IPS-18c (cell line): Measurements from ENCODE around the gene GCNT3.
A peak's percentile ranks its signal among the peaks of the same experiment; 100 is the strongest.
"Not testable (repeated sequence)": the region's sequence is repeated elsewhere in the genome, so short reads cannot be mapped to it uniquely, and the experiment has no call there.

Experiments used
- H3K4me3 ChIP-seq: 2 replicates; pipeline ENCODE4 v1.7.0; 2013; ENCODE audit warnings: low read depth, mild to moderate bottlenecking, low read length, moderate library complexity; ENCODE audit not compliant: insufficient read depth
- H3K9me3 ChIP-seq: one replicate; pipeline ENCODE4 v1.6.1; 2013; ENCODE audit warnings: mild to moderate bottlenecking, low read length, moderate library complexity; ENCODE audit not compliant: control insufficient read depth, insufficient read depth

GCNT3 gene

GRCh38 chr15:59605994-59606393, 5.6 kb upstream of the GCNT3 start:
- H3K4me3 ChIP-seq, result no peak overlapping the region

DNA sequence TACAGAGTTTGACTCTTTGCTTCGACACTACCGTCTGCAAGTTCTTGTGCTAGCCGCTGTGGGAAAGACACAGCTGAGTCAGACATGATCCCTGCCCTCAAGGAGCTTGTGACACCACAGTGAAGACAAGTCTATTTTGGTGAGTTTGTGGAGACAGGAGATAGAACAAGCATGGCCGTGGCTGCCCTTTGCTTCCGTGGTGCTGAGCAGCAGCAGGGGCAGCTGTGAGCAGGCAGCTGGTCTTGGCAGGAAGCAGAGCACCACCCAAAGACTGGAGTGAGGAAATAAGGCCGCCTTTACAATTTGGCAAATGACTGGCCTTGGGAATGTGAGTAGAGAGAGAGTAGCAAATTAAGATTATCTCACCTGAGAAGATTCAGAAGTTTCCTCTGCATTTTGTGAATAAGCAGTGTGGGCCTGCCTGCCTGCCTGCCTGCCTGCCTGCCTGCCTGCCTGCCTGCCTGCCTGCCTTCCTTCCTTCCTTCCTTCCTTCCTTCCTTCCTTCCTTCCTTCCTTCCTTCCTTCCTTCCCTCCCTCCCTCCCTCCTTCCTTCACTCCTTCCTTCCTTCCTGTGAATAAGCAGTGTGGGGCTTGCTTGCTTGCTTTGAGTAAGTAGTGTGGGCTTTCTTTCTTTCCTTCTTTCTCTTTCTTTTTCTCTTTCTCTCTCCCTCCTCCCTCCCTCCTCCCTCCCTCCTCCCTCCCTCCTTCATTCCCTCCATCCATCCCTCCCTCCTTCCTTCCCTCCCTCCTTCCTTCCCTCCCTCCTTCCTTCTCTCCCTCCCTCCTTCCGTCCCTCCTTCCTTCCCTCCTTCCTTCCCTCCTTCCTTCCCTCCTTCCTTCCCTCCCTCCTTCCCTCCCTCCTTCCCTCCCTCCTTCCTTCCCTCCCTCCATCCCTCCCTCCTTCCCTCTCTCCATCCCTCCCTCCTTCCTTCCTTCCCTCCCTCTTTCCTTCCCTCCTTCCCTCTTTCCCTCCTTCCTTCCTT, 1.6 kb upstream of the GCNT3 start:
- no peak overlapping the region for H3K4me3 ChIP-seq
- no peaks in the 10 kb centered on the region for H3K9me3 ChIP-seq

More at GRCh38 chr15:59605994-59606393, 5.6 kb upstream of the GCNT3 start:
- H3K9me3 ChIP-seq, result peaks cover 5% of the 10 kb centered on the region

- Histone ChIP-seq H3K4me3 (no peak overlapping the region), H3K9me3 (no peaks in the 10 kb centered on the region)
Measured at GRCh38 chr15:59614153-59614552, 2.6 kb downstream of the GCNT3 start.

DNA sequence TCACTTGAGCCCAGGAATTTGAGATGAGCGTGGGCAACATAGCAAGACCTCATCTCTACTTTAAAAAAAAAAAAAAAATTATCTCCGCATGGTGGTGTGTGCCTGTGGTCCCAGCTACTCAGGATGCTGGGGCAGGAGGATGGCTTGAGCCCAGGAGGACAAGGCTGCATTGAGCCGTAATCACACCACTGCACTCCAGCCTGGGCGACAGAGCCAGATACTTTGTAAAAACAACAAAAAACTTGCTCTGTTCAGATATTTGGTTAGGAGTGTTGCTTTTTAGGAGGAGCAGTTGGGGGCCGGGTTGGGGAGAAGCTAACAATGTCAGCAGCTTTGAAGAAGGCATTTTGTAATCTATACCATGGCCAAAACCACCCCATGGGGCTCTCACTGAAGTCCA, 4.1 kb downstream of the GCNT3 start:
- Histone ChIP-seq H3K4me3 (no peak overlapping the region), H3K9me3 (no peaks in the 10 kb centered on the region)

DNA sequence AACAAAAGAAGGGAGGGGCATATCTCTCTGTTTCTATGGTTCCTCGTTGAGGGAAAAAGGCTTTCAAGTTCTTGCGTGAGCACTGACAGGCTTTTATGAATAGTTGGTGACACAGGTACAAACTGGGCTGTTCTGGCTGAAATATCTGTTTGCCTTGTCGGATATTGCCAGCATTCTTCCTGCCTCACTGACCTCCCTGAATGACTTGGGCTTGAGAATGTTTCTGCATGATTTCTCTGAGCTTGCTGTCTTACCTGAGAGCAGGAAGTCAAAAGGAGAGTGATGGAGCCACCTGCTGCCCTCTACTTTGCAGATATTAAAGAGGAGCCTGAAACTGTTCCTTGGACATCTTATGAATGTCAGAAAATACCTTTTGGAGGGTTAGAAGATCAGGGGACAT, 4.8 kb downstream of the GCNT3 start:
- Histone ChIP-seq H3K4me3 (no peak overlapping the region), H3K9me3 (no peaks in the 10 kb centered on the region)

GRCh38 chr15:59618406-59618805, 6.8 kb downstream of the GCNT3 start:
- H3K4me3 ChIP-seq, result no peak overlapping the region

DNA sequence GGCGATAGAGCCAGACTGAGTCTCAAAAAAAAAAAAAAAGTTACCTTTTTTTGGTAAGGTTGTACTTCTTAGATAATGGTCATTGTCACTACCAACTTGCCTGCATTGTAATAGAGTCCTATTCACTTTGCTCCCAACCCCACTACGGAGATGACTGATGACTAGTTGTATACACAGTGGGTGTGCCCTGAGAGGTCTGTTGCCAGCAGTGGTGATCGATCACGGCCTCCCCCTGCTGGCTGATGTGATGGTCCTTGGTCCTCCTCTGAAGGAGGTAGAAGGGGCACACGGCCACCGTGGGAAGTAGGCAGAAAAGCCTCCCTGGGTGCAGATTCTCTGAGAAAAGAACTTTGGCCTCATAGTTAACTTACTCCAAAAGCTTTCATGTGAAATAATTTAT, 10.7 kb downstream of the GCNT3 start:
- Histone ChIP-seq H3K9me3 (no peaks in the 10 kb centered on the region), H3K4me3 (no peak overlapping the region)

More at GRCh38 chr15:59618406-59618805, 6.8 kb downstream of the GCNT3 start:
- H3K9me3 ChIP-seq, result no peaks in the 10 kb centered on the region

- H3K4me3 ChIP-seq, result no peak overlapping the region
- H3K9me3 ChIP-seq, result no peaks in the 10 kb centered on the region
Measured at GRCh38 chr15:59632714-59633113, 21.1 kb downstream of the GCNT3 start.

DNA sequence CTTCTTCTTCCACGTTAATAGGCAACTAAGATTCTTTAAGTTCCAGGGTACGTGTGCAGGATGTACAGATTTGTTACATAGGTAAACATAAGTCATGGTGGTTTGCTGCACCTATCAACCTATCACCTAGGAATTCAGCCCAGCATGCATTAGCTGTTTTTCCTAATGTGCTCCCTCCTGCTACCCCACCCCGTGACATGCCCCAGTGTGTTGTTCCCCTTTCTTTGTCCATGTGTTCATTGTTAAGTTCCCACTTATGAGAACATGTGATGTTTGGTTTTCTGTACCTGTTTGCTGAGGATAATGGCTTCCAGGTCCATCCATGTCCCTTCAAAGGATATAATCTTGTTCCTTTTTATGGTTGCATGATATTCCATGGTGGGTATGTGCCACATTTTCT, 24.6 kb downstream of the GCNT3 start:
- no peaks in the 10 kb centered on the region for H3K9me3 ChIP-seq
- no peak overlapping the region for H3K4me3 ChIP-seq

GRCh38 chr15:59637507-59637906, 25.9 kb downstream of the GCNT3 start:
- not testable (repeated sequence) for H3K4me3 ChIP-seq, H3K9me3 ChIP-seq

GRCh38 chr15:59642351-59642750, 30.8 kb downstream of the GCNT3 start:
- H3K9me3 ChIP-seq, result no peaks in the 10 kb centered on the region
- no peak overlapping the region for H3K4me3 ChIP-seq

DNA sequence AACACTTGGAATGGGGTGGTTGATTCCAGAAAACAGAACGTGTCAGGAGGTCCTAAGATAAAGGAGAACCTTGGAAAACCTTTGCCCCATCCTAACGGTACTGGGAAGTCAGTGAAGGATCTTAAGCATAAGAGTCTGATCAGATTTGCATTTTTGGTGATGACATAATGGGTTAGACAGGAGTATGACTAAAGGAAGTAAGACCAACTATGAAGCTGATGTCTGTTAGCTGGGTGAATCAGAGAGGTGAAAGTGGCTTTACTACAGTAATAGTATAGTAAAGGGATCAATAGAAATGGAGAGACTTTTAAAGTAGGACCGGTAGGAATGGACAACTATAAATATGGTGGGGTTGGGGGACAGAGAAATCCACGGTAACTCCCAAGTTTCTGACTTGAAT, 33.2 kb downstream of the GCNT3 start:
- Histone ChIP-seq H3K9me3 (no peaks in the 10 kb centered on the region), H3K4me3 (no peak overlapping the region)

DNA sequence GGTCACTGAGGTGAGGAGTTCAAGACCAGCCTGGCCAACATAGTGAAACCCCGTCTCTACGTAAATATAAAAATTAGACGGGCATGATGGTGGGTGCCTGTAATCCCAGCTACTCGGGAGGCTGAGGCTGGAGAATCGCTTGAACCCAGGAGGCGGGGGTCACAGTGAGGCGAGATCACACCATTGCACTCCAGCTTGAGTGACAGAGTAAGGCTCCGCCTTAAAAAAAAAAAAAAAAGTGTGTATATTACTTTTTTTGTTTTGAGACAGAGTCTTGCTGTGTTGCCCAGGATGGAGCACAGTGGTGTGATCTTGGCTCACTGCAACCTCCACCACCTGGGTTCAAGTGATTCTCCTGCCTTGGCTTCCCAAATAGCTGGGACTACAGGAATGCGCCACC, 34.2 kb downstream of the GCNT3 start:
- H3K4me3 ChIP-seq, H3K9me3 ChIP-seq: not testable (repeated sequence)

- Histone ChIP-seq H3K4me3 (no peak overlapping the region), H3K9me3 (no peaks in the 10 kb centered on the region)
Measured at GRCh38 chr15:59646277-59646676, 34.7 kb downstream of the GCNT3 start.

GRCh38 chr15:59647085-59647484, 35.5 kb downstream of the GCNT3 start:
- Histone ChIP-seq H3K4me3 (no peak overlapping the region), H3K9me3 (no peaks in the 10 kb centered on the region)

DNA sequence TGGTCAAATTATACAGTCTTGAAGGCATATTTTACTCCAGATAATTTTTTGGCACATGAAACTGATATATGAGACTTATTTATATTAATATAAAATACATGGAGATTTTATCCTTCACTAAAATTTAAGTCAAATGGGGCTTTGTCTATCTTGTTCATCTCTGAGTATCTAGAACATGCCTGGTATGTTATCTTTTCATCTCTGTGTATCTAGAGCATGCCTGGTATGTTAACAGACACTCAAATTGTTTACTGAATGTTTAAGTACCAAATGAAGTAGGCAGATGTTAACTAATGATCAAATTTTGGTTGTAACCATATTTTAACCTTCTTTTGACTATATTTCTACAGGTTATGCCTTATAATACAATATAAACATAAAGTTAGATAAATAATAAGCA, 38.0 kb downstream of the GCNT3 start:
- no peak overlapping the region for H3K4me3 ChIP-seq
- no peaks in the 10 kb centered on the region for H3K9me3 ChIP-seq

DNA sequence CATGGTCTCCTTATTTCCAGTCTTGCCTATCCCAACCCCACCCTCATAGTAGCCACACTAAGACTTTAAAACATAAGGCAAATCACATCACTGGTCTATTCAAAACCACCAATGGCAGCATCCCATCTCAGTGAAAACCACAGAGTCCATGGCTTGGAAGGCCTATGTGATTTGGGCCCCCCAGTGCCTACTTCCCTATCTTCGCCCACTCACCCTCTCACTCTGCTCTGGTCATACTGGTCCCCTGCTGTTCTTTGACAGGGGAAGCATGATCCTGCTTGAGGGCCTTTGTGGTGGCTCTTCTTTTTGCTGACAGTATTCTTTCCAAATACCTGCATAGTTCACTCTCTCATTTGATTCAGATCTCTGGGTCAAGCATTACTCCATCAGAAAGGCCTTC, 42.5 kb downstream of the GCNT3 start:
- H3K4me3 ChIP-seq, result no peak overlapping the region
- no peaks in the 10 kb centered on the region for H3K9me3 ChIP-seq

DNA sequence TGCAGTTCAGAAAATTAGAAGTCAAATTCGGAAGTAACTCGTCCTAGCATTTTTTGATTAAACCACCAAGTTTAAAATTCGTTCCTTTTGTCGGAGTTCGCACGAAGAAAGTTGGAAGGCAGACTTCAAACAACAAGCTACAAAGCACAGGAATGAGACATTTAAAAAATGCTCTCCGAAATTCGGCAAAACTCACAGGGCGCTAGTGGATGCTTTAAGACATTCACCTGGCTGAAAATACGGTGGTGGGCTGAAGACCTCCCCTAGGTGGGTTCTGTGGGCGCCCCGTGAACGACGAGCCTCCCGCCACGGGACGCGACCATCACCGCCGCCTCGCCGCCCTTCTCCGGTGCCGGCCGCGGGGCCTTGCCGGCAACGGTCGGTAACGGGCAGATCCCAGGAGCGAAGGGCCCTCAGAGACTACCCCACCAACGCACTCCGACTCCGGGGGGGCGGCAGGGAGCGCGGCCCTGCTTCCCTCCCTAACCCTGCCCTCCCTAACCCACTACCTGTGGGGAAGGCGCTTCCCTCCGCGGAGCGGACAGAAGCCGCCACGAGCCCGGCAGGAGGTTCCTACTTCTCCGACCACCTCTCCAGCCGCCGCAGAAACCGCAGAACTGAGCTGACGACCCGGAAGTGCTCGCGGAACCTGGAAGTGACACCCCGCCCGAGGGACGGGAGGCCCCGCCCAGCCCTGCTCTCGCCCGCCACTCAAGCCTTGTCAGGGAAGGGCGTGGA, 45.5 kb downstream of the GCNT3 start, which contains the start of gene GTF2A2:
Gene GTF2A2 (minus strand): TSS at position 619 of the 738 bp plus-strand sequence. CDS start 5,238 bp downstream, outside the sequence.
- Histone ChIP-seq H3K4me3 (peak within 1 kb of the TSS; percentile 65), H3K9me3 (no peaks in the 10 kb centered on the region)
